GM18861 (cell line): ENCODE measurements around the gene BRCA1.
"Not testable (repeated sequence)": the region's sequence is repeated elsewhere in the genome, so short reads cannot be mapped to it uniquely, and the experiment has no call there.

Experiments used
- ATAC-seq: cut with Tn5 transposase; IDR thresholded peaks from one replicate; pipeline ENCODE4 v1.9.1; 2021; ENCODE audit not compliant: unreplicated experiment

Gene BRCA1

DNA sequence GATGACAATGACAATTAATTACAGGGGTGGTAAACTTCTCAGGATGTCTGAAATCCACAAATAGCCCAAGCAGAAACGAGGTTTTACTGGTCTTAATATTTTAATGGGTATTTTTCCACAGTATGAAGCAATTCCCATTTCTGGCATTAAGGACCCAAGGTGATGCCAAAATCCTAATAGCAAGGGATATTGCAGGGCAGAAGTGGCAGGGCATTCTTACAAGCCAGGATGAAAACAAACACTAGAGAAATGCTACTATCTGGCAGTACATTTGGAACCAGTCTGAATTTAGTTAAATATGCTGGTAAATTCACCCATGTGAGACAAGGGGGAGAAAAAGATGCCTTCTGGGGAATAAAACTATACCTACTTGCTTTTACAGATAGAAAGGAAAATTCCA lies 54.9 kb downstream of the BRCA1 start:
- no peak for ATAC-seq

- no peak for ATAC-seq
These were observed 55.7 kb downstream of the BRCA1 start for GRCh38 chr17:43069368-43069898.

DNA sequence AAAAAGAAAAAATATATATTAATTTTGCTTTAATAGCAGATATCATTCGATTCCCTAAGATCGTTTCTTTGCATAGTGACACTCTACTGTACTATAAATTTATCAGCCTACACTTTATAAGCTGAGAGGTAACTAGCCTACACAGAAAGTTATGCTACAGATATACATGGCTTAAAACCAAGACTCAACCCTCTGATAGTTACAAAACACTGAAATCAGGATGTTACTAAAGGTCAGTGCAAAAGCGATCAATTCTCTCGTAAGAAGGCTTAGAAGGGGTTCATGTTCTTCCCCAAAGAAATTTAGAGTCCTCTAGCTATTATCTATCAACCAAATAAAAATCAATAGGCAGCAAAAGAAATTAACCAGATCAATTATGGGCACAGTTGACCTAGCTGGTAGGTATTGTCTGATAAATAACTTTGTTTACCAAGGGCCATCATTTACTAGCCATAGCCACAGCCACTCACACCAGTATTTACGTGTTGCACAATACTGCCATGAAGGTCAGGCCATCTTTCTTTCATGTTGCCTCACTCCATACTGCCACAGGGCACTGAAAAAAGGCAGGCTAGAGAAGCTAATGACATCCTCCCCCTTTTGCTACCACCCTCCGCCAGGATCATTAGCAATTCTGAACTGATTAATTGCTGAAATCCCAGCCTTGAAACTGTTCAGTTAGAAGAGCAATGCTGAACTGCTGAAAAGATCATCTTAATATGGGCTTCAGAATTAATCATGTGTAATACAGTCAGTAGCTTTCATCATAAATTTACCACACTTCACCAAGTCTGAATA lies 56.4 kb downstream of the BRCA1 start:
- no peak for ATAC-seq

DNA sequence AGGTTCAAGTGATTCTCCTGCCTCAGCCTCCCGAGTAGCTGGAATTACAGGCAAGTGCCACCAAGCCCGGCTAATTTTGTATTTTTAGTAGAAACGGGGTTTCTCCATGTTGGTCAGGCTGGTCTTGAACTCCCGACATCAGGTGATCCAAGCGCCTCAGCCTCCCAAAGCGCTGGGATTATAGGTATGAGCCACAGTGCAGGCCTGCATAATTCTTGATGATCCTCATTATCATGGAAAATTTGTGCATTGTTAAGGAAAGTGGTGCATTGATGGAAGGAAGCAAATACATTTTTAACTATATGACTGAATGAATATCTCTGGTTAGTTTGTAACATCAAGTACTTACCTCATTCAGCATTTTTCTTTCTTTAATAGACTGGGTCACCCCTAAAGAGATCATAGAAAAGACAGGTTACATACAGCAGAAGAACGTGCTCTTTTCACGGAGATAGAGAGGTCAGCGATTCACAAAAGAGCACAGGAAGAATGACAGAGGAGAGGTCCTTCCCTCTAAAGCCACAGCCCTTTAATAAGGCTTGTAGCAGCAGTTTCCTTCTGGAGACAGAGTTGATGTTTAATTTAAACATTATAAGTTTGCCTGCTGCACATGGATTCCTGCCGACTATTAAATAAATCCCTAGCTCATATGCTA lies 62.1 kb downstream of the BRCA1 start:
- no peak for ATAC-seq

DNA sequence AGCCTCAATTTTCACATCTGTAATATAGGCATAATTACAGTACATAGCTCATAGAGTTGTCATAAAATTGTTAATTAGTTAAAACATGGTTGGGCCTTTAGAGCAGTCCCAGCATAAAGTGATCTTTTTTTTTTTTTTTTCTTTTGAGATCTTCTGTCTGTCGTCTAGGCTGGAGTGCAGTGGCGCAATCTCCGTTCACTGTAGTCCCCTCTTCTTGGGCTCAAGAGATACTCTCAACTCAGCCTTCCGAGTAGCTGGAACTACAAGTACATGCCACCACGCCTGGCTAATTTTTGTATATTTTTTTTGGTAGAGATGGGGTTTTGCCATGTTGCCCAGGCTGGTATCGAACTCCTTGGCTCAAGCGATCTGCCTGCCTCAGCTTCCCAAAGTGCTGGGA lies 69.1 kb downstream of the BRCA1 start:
- no peak for ATAC-seq

- ATAC-seq: not testable (repeated sequence)
These were observed 72.2 kb downstream of the BRCA1 start for GRCh38 chr17:43053008-43053407.

DNA sequence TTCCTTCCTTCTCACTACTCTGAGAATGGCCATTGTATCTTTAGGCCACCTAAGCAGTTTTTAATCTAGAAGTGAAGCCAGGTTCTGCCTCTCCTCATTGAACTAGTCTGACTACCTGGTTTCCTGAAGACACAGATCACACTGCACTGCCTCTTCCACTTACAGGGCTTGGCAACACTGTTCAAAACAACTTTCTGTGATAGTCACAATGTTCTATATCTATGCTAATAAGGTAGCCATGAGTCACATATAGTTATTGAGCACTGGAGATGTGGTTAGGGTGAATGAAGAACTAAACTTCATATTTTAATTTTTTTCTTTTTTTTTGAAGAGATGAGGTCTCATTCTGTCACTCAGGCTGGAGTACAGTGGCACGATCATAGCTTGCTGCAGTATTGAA lies 73.2 kb downstream of the BRCA1 start:
- ATAC-seq: no peak

DNA sequence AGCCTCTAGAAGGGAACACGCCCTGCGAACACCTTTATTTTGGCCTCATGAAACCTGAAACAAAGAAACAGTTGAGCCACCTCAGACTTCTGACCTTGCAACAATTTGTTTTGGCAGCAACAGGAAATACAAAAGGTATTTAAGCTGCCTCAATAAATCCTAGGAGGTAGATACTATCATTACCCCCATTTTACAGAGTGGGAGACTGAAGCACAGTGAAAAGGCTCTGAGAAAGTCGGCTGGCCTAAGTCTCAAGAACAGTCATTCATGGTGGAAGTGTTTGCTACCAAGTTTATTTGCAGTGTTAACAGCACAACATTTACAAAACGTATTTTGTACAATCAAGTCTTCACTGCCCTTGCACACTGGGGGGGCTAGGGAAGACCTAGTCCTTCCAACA lies 81.1 kb downstream of the BRCA1 start:
- no peak for ATAC-seq

DNA sequence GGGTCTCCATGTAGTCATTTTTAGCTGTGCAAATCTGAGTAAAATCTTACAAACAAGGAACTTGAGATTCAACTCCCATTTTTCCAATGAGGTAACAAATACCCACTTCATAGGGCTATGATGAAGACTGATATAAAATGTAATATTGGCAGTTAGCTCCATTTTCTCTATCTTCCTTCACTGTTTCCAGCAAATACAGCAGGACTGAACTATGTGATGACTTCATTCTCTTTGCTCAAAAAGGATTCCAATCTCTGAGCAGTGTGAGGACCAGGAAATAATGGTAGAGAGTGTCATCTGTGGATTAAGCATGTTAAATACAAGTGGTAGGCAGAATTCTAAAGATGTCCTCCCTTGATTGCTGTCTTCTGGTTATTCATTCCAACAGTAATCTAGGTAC lies 81.9 kb downstream of the BRCA1 start:
- no peak for ATAC-seq

DNA sequence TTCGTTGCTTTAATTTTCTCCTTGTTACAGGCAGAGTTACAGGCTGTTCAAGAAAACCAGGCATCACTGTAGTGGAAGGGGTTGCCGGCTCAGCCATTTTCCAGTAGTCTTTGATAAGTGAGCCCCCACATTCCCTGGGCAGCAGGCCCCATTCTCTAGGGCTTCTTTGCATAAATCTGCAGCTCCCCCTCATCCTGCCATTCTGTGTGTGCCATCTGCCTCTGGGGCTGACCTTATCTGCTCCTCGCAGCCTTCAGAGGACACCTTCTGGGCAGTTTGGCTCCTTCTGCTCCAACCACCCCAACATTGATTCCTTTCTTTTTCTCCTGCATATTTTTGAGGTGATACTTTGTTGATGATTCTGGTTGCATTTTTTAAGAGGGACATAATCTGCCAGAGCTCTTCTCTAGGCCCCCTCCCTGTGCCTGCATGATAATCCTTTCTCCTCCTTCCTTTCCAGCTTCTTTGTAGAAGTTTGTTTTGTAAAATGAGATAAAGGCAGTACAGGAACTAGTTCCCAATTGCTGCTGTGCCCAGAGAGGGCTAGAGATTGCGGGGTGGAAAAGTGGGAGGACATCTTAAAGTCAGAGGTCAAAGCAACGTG lies 83.0 kb downstream of the BRCA1 start:
- ATAC-seq: no peak

DNA sequence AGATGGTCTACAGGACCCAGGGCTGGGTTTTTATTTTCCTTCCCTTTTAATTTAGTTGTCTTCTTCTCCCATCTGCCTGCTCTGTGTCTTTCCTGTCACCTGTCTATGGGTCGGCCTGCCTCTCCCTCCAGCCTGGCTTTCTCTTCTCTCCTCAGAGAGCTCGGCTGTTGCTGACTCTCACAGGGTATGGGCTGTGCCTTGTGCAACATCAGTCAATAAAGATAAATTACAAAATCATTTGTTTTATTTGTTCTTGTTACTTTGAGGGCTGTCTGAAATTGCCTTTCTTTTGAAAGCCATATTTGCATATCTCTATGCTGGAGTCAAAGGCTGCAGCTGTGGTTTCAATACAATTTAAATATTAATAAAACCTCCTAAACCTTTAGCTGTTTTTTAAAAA lies 84.5 kb downstream of the BRCA1 start:
- no peak for ATAC-seq

- no peak for ATAC-seq
These were observed 85.5 kb downstream of the BRCA1 start for GRCh38 chr17:43039646-43040045.

GRCh38 chr17:43034894-43035293 lies 90.3 kb downstream of the BRCA1 start:
- no peak for ATAC-seq

- ATAC-seq: no peak
These were observed 90.9 kb downstream of the BRCA1 start for GRCh38 chr17:43033948-43034881.

- ATAC-seq: no peak
These were observed 93.5 kb downstream of the BRCA1 start for GRCh38 chr17:43031666-43032065.

DNA sequence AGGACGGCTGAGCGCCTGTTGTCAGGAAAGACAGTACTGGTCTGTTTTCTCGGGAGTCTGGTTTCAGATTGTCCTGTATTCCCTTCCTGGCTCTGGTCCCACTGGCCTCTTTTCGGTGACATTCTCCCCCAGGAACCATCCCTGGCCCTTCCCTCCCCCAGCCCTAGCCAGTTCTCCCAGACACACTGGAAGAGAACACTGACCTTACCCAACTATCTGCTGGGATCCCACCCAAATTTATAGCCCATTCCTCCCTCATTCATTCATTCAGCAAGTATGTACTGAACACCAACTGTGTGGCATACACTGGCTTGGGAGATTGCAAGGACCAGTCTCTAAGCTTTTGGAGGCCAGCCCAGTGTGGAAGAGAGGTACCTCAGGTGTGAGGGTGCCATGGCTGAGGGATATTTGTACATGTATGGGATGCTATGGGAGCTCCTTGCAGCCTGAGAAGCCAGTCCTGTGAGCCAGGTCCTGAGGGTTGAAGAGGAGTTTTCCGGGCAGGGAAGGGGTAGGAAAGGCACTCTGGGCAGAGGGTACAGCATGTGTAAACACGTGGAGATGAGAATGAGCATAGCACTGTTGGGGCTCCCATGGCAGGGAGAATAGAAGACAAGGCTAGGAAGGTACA lies 94.9 kb downstream of the BRCA1 start:
- ATAC-seq: no peak

GRCh38 chr17:43028221-43028861 lies 96.8 kb downstream of the BRCA1 start:
- ATAC-seq: no peak

GRCh38 chr17:43027091-43028032 lies 97.8 kb downstream of the BRCA1 start:
- no peak for ATAC-seq

- ATAC-seq: no peak
These were observed 98.6 kb downstream of the BRCA1 start for GRCh38 chr17:43026595-43026994.
